Liver (tissue), 9 donors: ENCODE results near the gene GALR2. TPM values are rescaled to one million over a fixed set of nuclear protein-coding genes. Genes with fewer than 3 reads are reported as not detected.

Experiments
- DNase-seq: peaks from one replicate; pipeline ENCODE4 v3.0.0-alpha.2; 2017; ENCODE audit warnings: low spot score
- H3K27ac ChIP-seq, 2 donors: one replicate each; pipeline ENCODE4 v1.7.0; 2013; ENCODE audit warnings: inconsistent platforms in 2 of 2, low read length in 2 of 2, control low read depth in 1 of 2, low read depth in 1 of 2, mild to moderate bottlenecking in 1 of 2
- H3K27me3 ChIP-seq, 4 donors: one replicate each; pipeline versions ENCODE4 v1.6.1 to v1.7.0; 2013; ENCODE audit warnings: low read length in 3 of 4, inconsistent platforms in 1 of 4, mild to moderate bottlenecking in 1 of 4, moderate library complexity in 1 of 4; ENCODE audit not compliant: control insufficient read depth in 4 of 4, insufficient read depth in 4 of 4
- H3K36me3 ChIP-seq, 4 donors: one replicate each; pipeline versions ENCODE4 v1.6.1 to v1.7.0; 2013; ENCODE audit warnings: low read length in 3 of 4, mild to moderate bottlenecking in 3 of 4, low read depth in 1 of 4, moderate library complexity in 1 of 4; ENCODE audit not compliant: control insufficient read depth in 4 of 4, insufficient read depth in 3 of 4
- H3K4me1 ChIP-seq, 4 donors: one replicate each; pipeline versions ENCODE4 v1.6.1 to v1.7.0; 2013; ENCODE audit warnings: low read length in 3 of 4, mild to moderate bottlenecking in 3 of 4, moderate library complexity in 1 of 4; ENCODE audit not compliant: control insufficient read depth in 4 of 4, insufficient read depth in 4 of 4
- H3K4me3 ChIP-seq, 3 donors: one replicate each; pipeline versions ENCODE4 v1.6.1 to v1.7.0; 2013; ENCODE audit warnings: low read length in 3 of 3, control low read depth in 1 of 3, low read depth in 1 of 3, mild to moderate bottlenecking in 1 of 3
- H3K9ac ChIP-seq, 2 donors: one replicate each; pipeline ENCODE4 v1.7.0; 2013; ENCODE audit warnings: low read length in 2 of 2, mild to moderate bottlenecking in 2 of 2, moderate library complexity in 2 of 2, control low read depth in 1 of 2, low read depth in 1 of 2
- H3K9me3 ChIP-seq, 4 donors: one replicate each; pipeline versions ENCODE4 v1.6.1 to v1.7.0; 2013; ENCODE audit warnings: low read length in 3 of 4; ENCODE audit not compliant: control insufficient read depth in 4 of 4
- ATF3 ChIP-seq: IDR thresholded peaks from 2 replicates; pipeline ENCODE4 v1.6.1; 2016; ENCODE audit warnings: antibody characterized with exemption
- CTCF ChIP-seq: fragments of 150-350 bp; IDR thresholded peaks from 2 replicates; pipeline ENCODE4 v1.5.1; 2017; ENCODE audit warnings: improper control_type of control experiment, low read depth, low read length; ENCODE audit not compliant: missing input control
- EGR1 ChIP-seq, 2 donors: IDR thresholded peaks; 2 replicates each; pipeline ENCODE4 v1.6.1; 2016 to 2018; ENCODE audit warnings: antibody characterized with exemption in 2 of 2, low read depth in 2 of 2
- FOXA2 ChIP-seq: IDR thresholded peaks from 2 replicates; pipeline ENCODE4 v1.6.1; 2016; ENCODE audit warnings: antibody characterized with exemption
- GABPA ChIP-seq, 2 donors: IDR thresholded peaks in 1 of 2; conservative IDR thresholded peaks in 1 of 2; 2 replicates each; pipeline ENCODE4 v1.6.1; 2016; ENCODE audit warnings: antibody characterized with exemption in 2 of 2, mild to moderate bottlenecking in 1 of 2, moderate library complexity in 1 of 2
- JUND ChIP-seq, 2 donors: IDR thresholded peaks; 2 replicates each; pipeline ENCODE4 v1.6.1; 2016; ENCODE audit warnings: antibody characterized with exemption in 2 of 2
- MAX ChIP-seq: IDR thresholded peaks from 2 replicates; pipeline ENCODE4 v1.6.1; 2016; ENCODE audit warnings: antibody characterized with exemption
- NR2F2 ChIP-seq: IDR thresholded peaks from 2 replicates; pipeline ENCODE4 v1.6.1; 2016; ENCODE audit warnings: antibody characterized with exemption
- RAD21 ChIP-seq, 2 donors: IDR thresholded peaks; 2 replicates each; pipeline ENCODE4 v1.6.1; 2016; ENCODE audit warnings: antibody characterized with exemption in 2 of 2, mild to moderate bottlenecking in 2 of 2
- REST ChIP-seq: IDR thresholded peaks from 2 replicates; pipeline ENCODE4 v1.6.1; 2016; ENCODE audit warnings: antibody characterized with exemption, mild to moderate bottlenecking
- RXRA ChIP-seq, 2 donors: IDR thresholded peaks; 2 replicates each; pipeline ENCODE4 v1.6.1; 2017 to 2018; ENCODE audit warnings: antibody characterized with exemption in 2 of 2, mild to moderate bottlenecking in 1 of 2
- SP1 ChIP-seq: IDR thresholded peaks from 2 replicates; pipeline ENCODE4 v1.6.1; 2018; ENCODE audit warnings: antibody characterized with exemption, mild to moderate bottlenecking
- YY1 ChIP-seq: IDR thresholded peaks from 2 replicates; pipeline ENCODE4 v1.6.1; 2016; ENCODE audit warnings: antibody characterized with exemption, mild to moderate bottlenecking
- ZBTB33 ChIP-seq: IDR thresholded peaks from 2 replicates; pipeline ENCODE4 v1.6.1; 2016; ENCODE audit warnings: antibody characterized with exemption
- WGBS: extraction: QIAGEN DNeasy Blood & Tissue Kit; methylation state at CpG from one replicate; pipeline ENCODE4 v1.1.7; 2013; 5-methylcytosine and 5-hydroxymethylcytosine counted together
- polyA plus RNA-seq, 2 donors: library from polyadenylated mRNA; stranded (reverse) in 1 of 2; unstranded in 1 of 2; fragments of 200-250 nt in 1 of 2; fragments of >200 nt in 1 of 2; fragmentation: Nextera tagmentation in 1 of 2; extraction: Ambion mirVana in 1 of 2; gene quantifications; one replicate each; pipeline versions ENCODE4 v1.2.1 to v1.2.3, GENCODE V29; 2013 to 2015
- total RNA-seq, 2 donors: library from RNA; depleted of rRNA; stranded (reverse); fragments of >200 nt; gene quantifications; one replicate each; pipeline ENCODE4 v1.2.3, GENCODE V29; 2014
- donor health status: healthy.
- donor health status: healthy.
- donor health status: healthy.
- donor health status: healthy.
- donor health status: healthy.

GALR2 gene
- total and polyA plus RNA-seq, 4 donors: 0.08 to 0.22 (median 0.14) TPM; not detected in 1

- Histone ChIP-seq H3K4me3 (no peak overlapping the region), H3K27me3 (no peaks in the 10 kb centered on the region), H3K4me1 (no peaks in the 10 kb centered on the region), H3K9me3 (no peaks in the 10 kb centered on the region), H3K36me3 (peaks cover 19 to 76% (median 52%) of the 10 kb centered on the region in 4 donors), H3K9ac (no peak overlapping the region), H3K27ac (no peak overlapping the region)
- TF ChIP-seq ATF3 (no peak), EGR1 (IDR thresholded peaks at IDR 0.05; ENCODE audit: low read depth in 2 of 2) (no peak), REST (no peak), CTCF (no peak), SP1 (no peak), YY1 (no peak), MAX (no peak), GABPA (IDR thresholded peaks at IDR 0.05 in 1 of 2, conservative IDR thresholded peaks at IDR 0.05 in 1 of 2) (no peak), ZBTB33 (no peak), RXRA (IDR thresholded peaks at IDR 0.05) (no peak), JUND (IDR thresholded peaks at IDR 0.05) (no peak), NR2F2 (no peak), FOXA2 (no peak), RAD21 (IDR thresholded peaks at IDR 0.05) (no peak)
- WGBS: 93% methylated on average over 11 of the region's 11 CpGs
- no peak for DNase-seq
These were observed 23.8 kb upstream of the GALR2 start for GRCh38 chr17:76050538-76051467.
